Measurements from ENCODE around the gene CREB3L2.

Gene CREB3L2

GRCh38 chr7:137964824-137965545 lies 36.9 kb downstream of the CREB3L2 start:
- DNase-seq = no peak
- Histone ChIP-seq H3K14ac (ENCODE audit: low read length in 2 of 2) (no peak overlapping the region), H2AFZ (ENCODE audit: low read depth, low read length) (no peak overlapping the region), H3K9ac (ENCODE audit: low read length) (no peak overlapping the region), H3K27ac (ENCODE audit: low read length, poor library complexity, severe bottlenecking) (no peak overlapping the region), H2BK120ac (ENCODE audit: low read depth, low read length) (no peak overlapping the region), H3K9me3 (ENCODE audit: control insufficient read depth, low read length) (no peaks in the 10 kb centered on the region), H3K4me3 (ENCODE audit: insufficient read depth in 1 of 2, low read depth in 1 of 2, low read length in 2 of 2) (no peak overlapping the region), H3K18ac (ENCODE audit: low read depth in 1 of 2, low read length in 2 of 2) (no peak overlapping the region), H2BK5ac (ENCODE audit: low read depth, low read length, poor library complexity, severe bottlenecking) (no peak overlapping the region), H3K36me3 (ENCODE audit: control insufficient read depth in 1 of 2, insufficient read depth in 2 of 2, low read depth in 1 of 2, low read length in 2 of 2) (peaks cover 0 to 3% of the 10 kb centered on the region in 2 experiments), H2BK15ac (ENCODE audit: low read depth, poor library complexity, severe bottlenecking) (no peak overlapping the region), H4K8ac (ENCODE audit: low read length) (no peak overlapping the region), H2AK5ac (ENCODE audit: low read length, severe bottlenecking) (no peak overlapping the region), H3K4me2 (ENCODE audit: low read length, poor library complexity, severe bottlenecking) (no peak overlapping the region), H4K91ac (ENCODE audit: low read length) (no peak overlapping the region), H3K27me3 (ENCODE audit: control insufficient read depth in 1 of 2, insufficient read depth in 1 of 2, low read length in 2 of 2) (no peaks in the 10 kb centered on the region), H3K23ac (ENCODE audit: low read length in 2 of 2) (no peak overlapping the region), H3K4me1 (ENCODE audit: control insufficient read depth, insufficient read depth, low read depth, low read length) (peaks cover 11% of the 10 kb centered on the region), H3K4ac (ENCODE audit: low read depth in 1 of 2, low read length in 2 of 2) (no peak overlapping the region), H3K79me1 (replicated peaks; ENCODE audit: low read length, poor library complexity, severe bottlenecking) (peaks cover 11% of the 10 kb centered on the region), H2BK12ac (ENCODE audit: low read length in 2 of 2) (no peak overlapping the region)
- WGBS = 97% methylated on average over 13 of the region's 14 CpGs

DNA sequence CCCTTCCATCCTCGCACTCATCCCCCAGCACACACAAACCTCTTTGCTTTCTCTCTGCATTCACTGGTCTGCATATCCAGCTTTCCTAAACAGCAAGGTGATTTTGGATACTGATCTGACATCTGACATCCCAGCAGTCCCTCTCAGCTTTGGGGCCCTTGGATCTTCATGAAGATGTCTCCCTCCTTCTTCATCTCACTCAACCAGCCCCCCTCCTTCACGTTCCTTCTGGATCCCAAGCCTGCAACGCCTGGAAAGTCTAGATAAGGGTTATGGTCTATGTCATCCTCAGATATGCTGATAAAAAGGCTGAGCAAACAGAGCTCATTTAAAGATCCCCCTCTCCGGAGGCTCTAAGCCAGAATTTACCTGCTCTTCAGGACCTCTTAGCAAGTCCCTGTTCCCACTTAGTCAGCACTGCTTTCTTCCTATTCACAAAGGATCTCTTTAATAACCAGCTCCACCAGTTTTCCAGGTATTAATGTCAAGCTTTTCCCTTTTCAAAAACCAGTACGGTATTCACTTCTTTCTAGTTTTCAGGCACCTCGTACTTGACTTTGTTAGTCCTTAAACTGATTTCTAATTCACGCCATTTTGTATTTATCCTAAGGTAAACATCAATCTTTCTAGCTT lies 38.9 kb downstream of the CREB3L2 start:
- 69% methylated on average over 7 of the region's 7 CpGs for WGBS
- no peak overlapping the region for H2BK5ac ChIP-seq (ENCODE audit: low read depth, low read length, poor library complexity, severe bottlenecking)

DNA sequence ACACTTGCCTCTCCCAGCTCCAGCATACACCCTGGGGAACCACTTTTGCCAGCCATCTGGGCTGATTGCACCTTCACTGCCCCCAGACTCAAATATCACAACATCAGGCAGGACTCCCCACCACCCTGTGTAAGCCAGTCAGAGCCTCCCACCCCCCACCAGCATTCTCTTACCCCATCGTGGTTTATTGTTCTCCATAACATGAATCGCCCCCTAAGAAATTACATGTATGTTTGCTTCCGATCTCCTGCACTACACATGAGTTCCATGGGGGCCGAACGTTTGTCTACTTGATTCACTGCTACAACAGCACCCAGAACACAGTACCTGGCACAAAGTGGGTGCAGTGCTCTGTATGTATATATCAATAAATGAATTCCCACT lies 39.4 kb downstream of the CREB3L2 start:
- Histone ChIP-seq H3K4ac (ENCODE audit: low read depth in 1 of 2, low read length in 2 of 2) (no peak overlapping the region), H2BK12ac (ENCODE audit: low read length in 2 of 2) (no peak overlapping the region), H2AFZ (ENCODE audit: low read depth, low read length) (no peak overlapping the region), H2AK5ac (ENCODE audit: low read length, severe bottlenecking) (no peak overlapping the region), H3K9me3 (ENCODE audit: control insufficient read depth, low read length) (no peaks in the 10 kb centered on the region), H3K4me2 (ENCODE audit: low read length, poor library complexity, severe bottlenecking) (no peak overlapping the region), H3K14ac (ENCODE audit: low read length in 2 of 2) (no peak overlapping the region), H3K27me3 (ENCODE audit: control insufficient read depth in 1 of 2, insufficient read depth in 1 of 2, low read length in 2 of 2) (no peaks in the 10 kb centered on the region), H3K4me3 (ENCODE audit: insufficient read depth in 1 of 2, low read depth in 1 of 2, low read length in 2 of 2) (no peak overlapping the region), H3K18ac (ENCODE audit: low read depth in 1 of 2, low read length in 2 of 2) (no peak overlapping the region), H4K91ac (ENCODE audit: low read length) (no peak overlapping the region), H3K79me1 (replicated peaks; ENCODE audit: low read length, poor library complexity, severe bottlenecking) (peaks cover 13% of the 10 kb centered on the region), H4K8ac (ENCODE audit: low read length) (no peak overlapping the region), H3K9ac (ENCODE audit: low read length) (no peak overlapping the region), H2BK120ac (ENCODE audit: low read depth, low read length) (no peak overlapping the region), H3K27ac (ENCODE audit: low read length, poor library complexity, severe bottlenecking) (no peak overlapping the region), H3K4me1 (ENCODE audit: control insufficient read depth, insufficient read depth, low read depth, low read length) (peaks cover 10% of the 10 kb centered on the region), H3K36me3 (ENCODE audit: control insufficient read depth in 1 of 2, insufficient read depth in 2 of 2, low read depth in 1 of 2, low read length in 2 of 2) (peaks cover 3 to 7% of the 10 kb centered on the region in 2 experiments), H2BK15ac (ENCODE audit: low read depth, poor library complexity, severe bottlenecking) (no peak overlapping the region), H3K23ac (ENCODE audit: low read length in 2 of 2) (no peak overlapping the region), H2BK5ac (ENCODE audit: low read depth, low read length, poor library complexity, severe bottlenecking) (no peak overlapping the region)
- 89% methylated on average over 5 of the region's 5 CpGs for WGBS
- DNase-seq = no peak

More for the DNA sequence above, 38.9 kb downstream of the CREB3L2 start:
- Histone ChIP-seq H2BK120ac (ENCODE audit: low read depth, low read length) (no peak overlapping the region), H2AK5ac (ENCODE audit: low read length, severe bottlenecking) (no peak overlapping the region), H3K9ac (ENCODE audit: low read length) (no peak overlapping the region), H3K4me2 (ENCODE audit: low read length, poor library complexity, severe bottlenecking) (no peak overlapping the region), H3K23ac (ENCODE audit: low read length in 2 of 2) (no peak overlapping the region), H3K18ac (ENCODE audit: low read depth in 1 of 2, low read length in 2 of 2) (no peak overlapping the region), H2BK15ac (ENCODE audit: low read depth, poor library complexity, severe bottlenecking) (no peak overlapping the region), H2AFZ (ENCODE audit: low read depth, low read length) (no peak overlapping the region), H3K4ac (ENCODE audit: low read depth in 1 of 2, low read length in 2 of 2) (no peak overlapping the region), H3K79me1 (replicated peaks; ENCODE audit: low read length, poor library complexity, severe bottlenecking) (peaks cover 13% of the 10 kb centered on the region), H2BK12ac (ENCODE audit: low read length in 2 of 2) (no peak overlapping the region), H4K8ac (ENCODE audit: low read length) (no peak overlapping the region), H3K9me3 (ENCODE audit: control insufficient read depth, low read length) (no peaks in the 10 kb centered on the region), H3K4me1 (ENCODE audit: control insufficient read depth, insufficient read depth, low read depth, low read length) (peaks cover 13% of the 10 kb centered on the region), H3K27me3 (ENCODE audit: control insufficient read depth in 1 of 2, insufficient read depth in 1 of 2, low read length in 2 of 2) (no peaks in the 10 kb centered on the region), H3K4me3 (ENCODE audit: insufficient read depth in 1 of 2, low read depth in 1 of 2, low read length in 2 of 2) (no peak overlapping the region), H3K36me3 (ENCODE audit: control insufficient read depth in 1 of 2, insufficient read depth in 2 of 2, low read depth in 1 of 2, low read length in 2 of 2) (peaks cover 3 to 7% of the 10 kb centered on the region in 2 experiments), H4K91ac (ENCODE audit: low read length) (no peak overlapping the region), H3K27ac (ENCODE audit: low read length, poor library complexity, severe bottlenecking) (no peak overlapping the region), H3K14ac (ENCODE audit: low read length in 2 of 2) (no peak overlapping the region)
- DNase-seq = no peak

Data from mesenchymal stem cell (in vitro differentiated cells and primary cell).